K562 (cell line): ENCODE measurements around the gene LINGO3. TPM values are rescaled to one million over a fixed set of nuclear protein-coding genes. Genes with fewer than 3 reads are reported as not detected.

Experiments
- CBX8 ChIP-seq: fragments of 200-600 bp; sonication (generic); IDR thresholded peaks from 2 replicates; pipeline ENCODE4 v1.6.1; 2012; ENCODE audit warnings: borderline replicate concordance, mixed run types, low read depth, mild to moderate bottlenecking, moderate library complexity, mixed read lengths, low read length, control low read depth, inconsistent platforms; ENCODE audit not compliant: poor library complexity, severe bottlenecking; ENCODE audit errors: extremely low read depth
- CC2D1A ChIP-seq: fragments of 450-650 bp; IDR thresholded peaks from 2 replicates; pipeline ENCODE4 v1.6.1; 2017; ENCODE audit warnings: mild to moderate bottlenecking
- DPF2 ChIP-seq: fragments of 450-650 bp; IDR thresholded peaks from 2 replicates; pipeline ENCODE4 v1.6.1; 2016
- ERF ChIP-seq: fragments of 450-650 bp; formaldehyde crosslinking; IDR thresholded peaks from 2 replicates; pipeline ENCODE4 v1.4.0; 2020; ENCODE audit warnings: mild to moderate bottlenecking, mixed read lengths
- ESRRA ChIP-seq: fragments of 450-650 bp; IDR thresholded peaks from 2 replicates; pipeline ENCODE4 v1.6.1; 2014; ENCODE audit warnings: low read depth, mild to moderate bottlenecking, moderate library complexity, borderline replicate concordance
- ETS2 ChIP-seq: IDR thresholded peaks from 2 replicates; pipeline ENCODE4 v1.6.1; 2016; ENCODE audit warnings: borderline replicate concordance, missing genetic modification characterization, mild to moderate bottlenecking, moderate library complexity, missing compliant biosample characterization; ENCODE audit not compliant: poor library complexity, severe bottlenecking
- GATAD2A ChIP-seq: fragments of 450-650 bp; IDR thresholded peaks from 2 replicates; pipeline ENCODE4 v1.6.1; 2017
- HIVEP1 ChIP-seq: fragments of 250-450 bp; sonication (Bioruptor Pico); IDR thresholded peaks from 2 replicates; pipeline ENCODE4 v1.4.0; 2020; ENCODE audit warnings: mild to moderate bottlenecking
- HMGN3 ChIP-seq: IDR thresholded peaks from 2 replicates; pipeline ENCODE4 v1.6.1; 2011; ENCODE audit warnings: borderline replicate concordance, low read depth, mild to moderate bottlenecking, mixed read lengths, low read length; ENCODE audit not compliant: insufficient read length; ENCODE audit errors: extremely low read depth
- JUN ChIP-seq, 2 experiments: sonication (generic) in 1 of 2; formaldehyde crosslinking in 1 of 2; IDR thresholded peaks; 2 replicates each; pipeline versions ENCODE4 v1.6.1 to v1.8.0; 2012 to 2022; ENCODE audit warnings: borderline replicate concordance in 2 of 2, mild to moderate bottlenecking in 2 of 2, improper control_type of control experiment in 1 of 2, low read depth in 1 of 2, low read length in 1 of 2, missing genetic modification reagents in 1 of 2
- KAT8 ChIP-seq: fragments of 450-650 bp; IDR thresholded peaks from 2 replicates; pipeline ENCODE4 v1.6.1; 2016; ENCODE audit warnings: low read depth, mild to moderate bottlenecking
- MXI1 ChIP-seq: IDR thresholded peaks from 2 replicates; pipeline ENCODE4 v1.6.1; 2011; ENCODE audit warnings: low read depth, mild to moderate bottlenecking, improper control_type of control experiment, low read length
- STAT5B ChIP-seq: fragments of 250-450 bp; sonication (Bioruptor Pico); IDR thresholded peaks from 2 replicates; pipeline ENCODE4 v1.8.0; 2021; ENCODE audit warnings: mild to moderate bottlenecking, inconsistent platforms
- TAF15 ChIP-seq: fragments of 200-400 bp; formaldehyde crosslinking; IDR thresholded peaks from 2 replicates; pipeline ENCODE4 v1.6.1; 2017; ENCODE audit warnings: mild to moderate bottlenecking, low read depth, low read length, moderate library complexity
- TAL1 ChIP-seq: fragments of 450-650 bp; IDR thresholded peaks from 2 replicates; pipeline ENCODE4 v1.6.1; 2016; ENCODE audit warnings: mild to moderate bottlenecking
- TBL1XR1 ChIP-seq, 2 experiments: IDR thresholded peaks; 2 replicates each; pipeline ENCODE4 v1.6.1; 2012; ENCODE audit warnings: improper control_type of control experiment in 2 of 2, low read length in 2 of 2, mild to moderate bottlenecking in 1 of 2
- ZNF444 ChIP-seq: fragments of 250-450 bp; sonication (Bioruptor Pico); IDR thresholded peaks from 2 replicates; pipeline ENCODE4 v1.4.0; 2020; ENCODE audit warnings: mild to moderate bottlenecking, moderate library complexity
- ZNF589 ChIP-seq: fragments of 200-800 bp; sonication (Bioruptor generic); IDR thresholded peaks from 2 replicates; pipeline ENCODE4 v1.6.1; 2016; ENCODE audit warnings: low read depth, missing genetic modification characterization, missing compliant biosample characterization
- polyA plus RNA-seq, 8 experiments: library from polyadenylated mRNA; depleted of rRNA in 4 of 8; stranded (reverse) in 5 of 8; unstranded in 3 of 8; fragments of >200 nt; fragmentation: Nextera tagmentation in 2 of 8; fragmentation: Illumina TruSeq in 1 of 8; extraction: Ambion mirVana in 2 of 8; extraction: Trizol in 1 of 8; gene quantifications; 2 replicates each; pipeline versions ENCODE4 v1.2.1 to v1.2.3, GENCODE V29; 2011 to 2014; ENCODE audit warnings: inconsistent platforms in 1 of 8, missing spikeins in 1 of 8
- total RNA-seq, 7 experiments: library from RNA; depleted of rRNA in 6 of 7; stranded (reverse); fragments of >200 nt in 6 of 7; fragmentation: Illumina TruSeq in 2 of 7; extraction: Trizol in 2 of 7; gene quantifications; 2 replicates each; pipeline versions ENCODE4 v1.2.1 to v1.2.3, GENCODE V29; 2011 to 2021; ENCODE audit warnings: low replicate concordance in 1 of 7
- TF ChIP-seq, protein P1 (sequence below): IDR thresholded peaks from 2 replicates; pipeline ENCODE4 v1.6.1; 2012; ENCODE audit warnings: low read depth, low read length, improper control_type of control experiment, borderline replicate concordance
- TF ChIP-seq, protein P2 (sequence below): fragments of 250-450 bp; sonication (Bioruptor Pico); IDR thresholded peaks from 2 replicates; pipeline ENCODE4 v1.8.0; 2021; ENCODE audit warnings: mild to moderate bottlenecking, moderate library complexity
- TF ChIP-seq, protein P3 (sequence below): sonication (generic); formaldehyde crosslinking; IDR thresholded peaks from 2 replicates; pipeline ENCODE4 v1.8.1; 2023; ENCODE audit warnings: mild to moderate bottlenecking, missing genetic modification reagents
- TF ChIP-seq, protein P4 (sequence below): sonication (generic); formaldehyde crosslinking; IDR thresholded peaks from 2 replicates; pipeline ENCODE4 v1.8.0; 2022; ENCODE audit warnings: mild to moderate bottlenecking, low read depth, missing genetic modification reagents

Gene LINGO3
- total and polyA plus RNA-seq, 9 of the 15 experiments (the other 6 are each of a cell fraction or from before 2014, with no cell fraction given): 0.03 to 0.05 (median 0.03) TPM; not detected in 6

DNA sequence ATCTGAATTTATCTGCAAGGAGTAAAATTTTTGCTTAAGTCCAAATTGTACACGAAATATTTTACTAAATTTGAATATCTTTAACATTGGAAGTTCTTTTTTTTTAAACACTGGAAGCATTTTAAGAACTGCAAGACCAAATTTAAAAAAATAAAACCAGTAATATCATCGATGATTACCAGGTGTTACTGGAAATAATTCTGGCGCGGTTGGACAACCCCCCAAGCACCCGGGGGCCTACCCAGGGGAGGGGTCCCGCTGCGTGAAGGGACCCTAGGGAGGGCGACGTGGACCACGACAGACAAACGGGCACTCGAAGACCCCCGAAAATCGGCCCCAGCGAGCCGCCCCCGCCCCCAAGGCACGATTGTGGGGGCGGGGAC lies 39.1 kb downstream of the LINGO3 start (continued):
- TF ChIP-seq, protein P1, sequence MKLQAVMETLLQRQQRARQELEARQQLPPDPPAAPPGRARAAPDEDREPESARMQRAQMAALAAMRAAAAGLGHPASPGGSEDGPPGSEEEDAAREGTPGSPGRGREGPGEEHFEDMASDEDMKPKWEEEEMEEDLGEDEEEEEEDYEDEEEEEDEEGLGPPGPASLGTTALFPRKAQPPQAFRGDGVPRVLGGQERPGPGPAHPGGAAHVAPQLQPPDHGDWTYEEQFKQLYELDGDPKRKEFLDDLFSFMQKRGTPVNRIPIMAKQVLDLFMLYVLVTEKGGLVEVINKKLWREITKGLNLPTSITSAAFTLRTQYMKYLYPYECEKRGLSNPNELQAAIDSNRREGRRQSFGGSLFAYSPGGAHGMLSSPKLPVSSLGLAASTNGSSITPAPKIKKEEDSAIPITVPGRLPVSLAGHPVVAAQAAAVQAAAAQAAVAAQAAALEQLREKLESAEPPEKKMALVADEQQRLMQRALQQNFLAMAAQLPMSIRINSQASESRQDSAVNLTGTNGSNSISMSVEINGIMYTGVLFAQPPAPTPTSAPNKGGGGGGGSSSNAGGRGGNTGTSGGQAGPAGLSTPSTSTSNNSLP: no peak
- TF ChIP-seq MXI1 (0 out of 2 replicates have a peak, but pooled peaks have one; percentile 5), HMGN3 (peak; percentile 67), CBX8 (no peak), ZNF589 (CRISPR knock-in tag) (no peak), ETS2 (tag) (no peak), TAL1 (no peak), KAT8 (no peak), STAT5B (CRISPR knock-in tag) (no peak), TAF15 (no peak), TBL1XR1 (IDR thresholded peaks at IDR 0.05; ENCODE audit: low read length in 2 of 2) (no peak), ESRRA (no peak), HIVEP1 (CRISPR knock-in tag) (no peak), JUN (IDR thresholded peaks at IDR 0.05; ENCODE audit: borderline replicate concordance, low read depth, low read length) (no peak), JUN (CRISPR knock-in tag; IDR thresholded peaks at IDR 0.05; ENCODE audit: borderline replicate concordance) (no peak), ZNF444 (CRISPR knock-in tag) (no peak), DPF2 (no peak; the same call in 1 of the 2 replicates), CC2D1A (no peak), ERF (CRISPR knock-in tag) (0 out of 2 replicates have a peak, but pooled peaks have one; percentile 22), GATAD2A (peak; percentile 31; the same call in 1 of the 2 replicates)
- TF ChIP-seq, protein P2, sequence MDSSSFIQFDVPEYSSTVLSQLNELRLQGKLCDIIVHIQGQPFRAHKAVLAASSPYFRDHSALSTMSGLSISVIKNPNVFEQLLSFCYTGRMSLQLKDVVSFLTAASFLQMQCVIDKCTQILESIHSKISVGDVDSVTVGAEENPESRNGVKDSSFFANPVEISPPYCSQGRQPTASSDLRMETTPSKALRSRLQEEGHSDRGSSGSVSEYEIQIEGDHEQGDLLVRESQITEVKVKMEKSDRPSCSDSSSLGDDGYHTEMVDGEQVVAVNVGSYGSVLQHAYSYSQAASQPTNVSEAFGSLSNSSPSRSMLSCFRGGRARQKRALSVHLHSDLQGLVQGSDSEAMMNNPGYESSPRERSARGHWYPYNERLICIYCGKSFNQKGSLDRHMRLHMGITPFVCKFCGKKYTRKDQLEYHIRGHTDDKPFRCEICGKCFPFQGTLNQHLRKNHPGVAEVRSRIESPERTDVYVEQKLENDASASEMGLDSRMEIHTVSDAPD (CRISPR knock-in tag): no peak
- TF ChIP-seq, protein P3, sequence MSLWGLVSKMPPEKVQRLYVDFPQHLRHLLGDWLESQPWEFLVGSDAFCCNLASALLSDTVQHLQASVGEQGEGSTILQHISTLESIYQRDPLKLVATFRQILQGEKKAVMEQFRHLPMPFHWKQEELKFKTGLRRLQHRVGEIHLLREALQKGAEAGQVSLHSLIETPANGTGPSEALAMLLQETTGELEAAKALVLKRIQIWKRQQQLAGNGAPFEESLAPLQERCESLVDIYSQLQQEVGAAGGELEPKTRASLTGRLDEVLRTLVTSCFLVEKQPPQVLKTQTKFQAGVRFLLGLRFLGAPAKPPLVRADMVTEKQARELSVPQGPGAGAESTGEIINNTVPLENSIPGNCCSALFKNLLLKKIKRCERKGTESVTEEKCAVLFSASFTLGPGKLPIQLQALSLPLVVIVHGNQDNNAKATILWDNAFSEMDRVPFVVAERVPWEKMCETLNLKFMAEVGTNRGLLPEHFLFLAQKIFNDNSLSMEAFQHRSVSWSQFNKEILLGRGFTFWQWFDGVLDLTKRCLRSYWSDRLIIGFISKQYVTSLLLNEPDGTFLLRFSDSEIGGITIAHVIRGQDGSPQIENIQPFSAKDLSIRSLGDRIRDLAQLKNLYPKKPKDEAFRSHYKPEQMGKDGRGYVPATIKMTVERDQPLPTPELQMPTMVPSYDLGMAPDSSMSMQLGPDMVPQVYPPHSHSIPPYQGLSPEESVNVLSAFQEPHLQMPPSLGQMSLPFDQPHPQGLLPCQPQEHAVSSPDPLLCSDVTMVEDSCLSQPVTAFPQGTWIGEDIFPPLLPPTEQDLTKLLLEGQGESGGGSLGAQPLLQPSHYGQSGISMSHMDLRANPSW (CRISPR knock-in tag): no peak
- TF ChIP-seq, protein P4, sequence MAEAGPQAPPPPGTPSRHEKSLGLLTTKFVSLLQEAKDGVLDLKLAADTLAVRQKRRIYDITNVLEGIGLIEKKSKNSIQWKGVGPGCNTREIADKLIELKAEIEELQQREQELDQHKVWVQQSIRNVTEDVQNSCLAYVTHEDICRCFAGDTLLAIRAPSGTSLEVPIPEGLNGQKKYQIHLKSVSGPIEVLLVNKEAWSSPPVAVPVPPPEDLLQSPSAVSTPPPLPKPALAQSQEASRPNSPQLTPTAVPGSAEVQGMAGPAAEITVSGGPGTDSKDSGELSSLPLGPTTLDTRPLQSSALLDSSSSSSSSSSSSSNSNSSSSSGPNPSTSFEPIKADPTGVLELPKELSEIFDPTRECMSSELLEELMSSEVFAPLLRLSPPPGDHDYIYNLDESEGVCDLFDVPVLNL: no peak
